Ovary (tissue), 9 donors: ENCODE results near the gene KCNAB1. TPM values are rescaled to one million over a fixed set of nuclear protein-coding genes. Genes with fewer than 3 reads are reported as not detected.

Source experiments
- DNase-seq, 5 donors: peaks; one replicate each; pipeline ENCODE4 v3.0.0-alpha.2; 2019 to 2020
- H3K27ac ChIP-seq, 2 donors: fragments of 200-600 bp; one replicate each; pipeline versions ENCODE4 v1.5.1 to v1.8.0; 2019 to 2022
- H3K27me3 ChIP-seq: fragments of 200-600 bp; one replicate; pipeline ENCODE4 v1.8.0; 2022
- H3K36me3 ChIP-seq: fragments of 200-600 bp; sonication (generic); one replicate; pipeline ENCODE4 v1.5.1; 2019
- H3K4me1 ChIP-seq: one replicate; pipeline ENCODE4 v1.8.1; 2013; ENCODE audit warnings: mild to moderate bottlenecking, moderate library complexity; ENCODE audit not compliant: insufficient read depth
- H3K4me3 ChIP-seq: fragments of 200-600 bp; sonication (generic); one replicate; pipeline ENCODE4 v1.5.1; 2017
- H3K9me3 ChIP-seq, 2 donors: fragments of 200-600 bp in 1 of 2; sonication (generic) in 1 of 2; one replicate each; pipeline versions ENCODE4 v1.5.1 to v1.8.1; 2013 to 2019; ENCODE audit warnings: mild to moderate bottlenecking in 1 of 2, moderate library complexity in 1 of 2
- EP300 ChIP-seq: sonication (generic); formaldehyde crosslinking; IDR thresholded peaks from one replicate; pipeline ENCODE4 v1.6.1; 2017; ENCODE audit warnings: antibody characterized with exemption
- POLR2A ChIP-seq: fragments of 450-650 bp; IDR thresholded peaks from one replicate; pipeline ENCODE4 v1.6.1; 2017; ENCODE audit warnings: antibody characterized with exemption, mild to moderate bottlenecking, moderate library complexity
- WGBS, 3 donors: extraction: QIAGEN DNeasy Blood & Tissue Kit in 1 of 3; methylation state at CpG; one replicate each; pipeline versions ENCODE4 v1.1.5 to v1.1.7; 2013 to 2017; 5-methylcytosine and 5-hydroxymethylcytosine counted together
- intact Hi-C, 4 donors: fragments of 100-400 bp; cut with DNase I; formaldehyde crosslinking; loops; one replicate each; pipeline versions ENCODE4 v1.11.0 to v1.15.1; 2022 to 2023
- polyA plus RNA-seq, 2 donors: library from polyadenylated mRNA; stranded (reverse); fragments of 200-250 nt in 1 of 2; fragments of 350-450 nt in 1 of 2; fragmentation: Illumina TruSeq in 1 of 2; extraction: RNeasy Lipid Tissue Mini Kit (QIAGEN cat#74804) in 1 of 2; gene quantifications; one replicate each; pipeline ENCODE4 v1.2.3, GENCODE V29; 2013 to 2014
- total RNA-seq, 7 donors: library from RNA; depleted of rRNA in 2 of 7; stranded (reverse); fragments of >200 nt in 2 of 7; fragmentation: NEBNext Ultra II Directional in 3 of 7; extraction: Animal tissue kit (Norgen Biotek cat#: 25700) in 3 of 7; gene quantifications; one replicate each; pipeline versions ENCODE4 v1.1.0 to v1.2.4, GENCODE V29; 2016 to 2023
- TF ChIP-seq, protein P1 (sequence below), 3 donors: fragments of 450-650 bp in 2 of 3; fragments of 200-600 bp in 1 of 3; IDR thresholded peaks; one replicate each; pipeline versions ENCODE4 v1.5.1 to v1.8.0; 2016 to 2022; ENCODE audit warnings: antibody characterized with exemption in 3 of 3, mild to moderate bottlenecking in 1 of 3
- donor health status: DM: no; HTN: no; CAD: no; lungs with moderate emphysema.
- donor health status: DM: no; HTN: no; CAD: no.
- donor health status: Bipolar disorder and iron deficiency.
- donor health status: DM: yes; HTN: yes; CAD: no.
- donor health status: DM: no; HTN: no; CAD: no.
- donor health status: DM: yes; HTN: yes; CAD: no.

Gene KCNAB1
- total and polyA plus RNA-seq, 9 donors: 0.60 to 8.0 (median 2.4) TPM

- 96 to 100% (median 96%) methylated on average over 1 of the region's 1 CpG for WGBS, 3 donors
- no peaks in the 10 kb centered on the region for H3K9me3 ChIP-seq
- DNase-seq: no peak
- no peaks in the 10 kb centered on the region for H3K27me3 ChIP-seq
- H3K4me1 ChIP-seq: no peaks in the 10 kb centered on the region
- H3K27ac ChIP-seq: no peak overlapping the region
- no peak overlapping the region for H3K4me3 ChIP-seq
- TF ChIP-seq EP300 (no peak), POLR2A (no peak)
- TF ChIP-seq, protein P1, sequence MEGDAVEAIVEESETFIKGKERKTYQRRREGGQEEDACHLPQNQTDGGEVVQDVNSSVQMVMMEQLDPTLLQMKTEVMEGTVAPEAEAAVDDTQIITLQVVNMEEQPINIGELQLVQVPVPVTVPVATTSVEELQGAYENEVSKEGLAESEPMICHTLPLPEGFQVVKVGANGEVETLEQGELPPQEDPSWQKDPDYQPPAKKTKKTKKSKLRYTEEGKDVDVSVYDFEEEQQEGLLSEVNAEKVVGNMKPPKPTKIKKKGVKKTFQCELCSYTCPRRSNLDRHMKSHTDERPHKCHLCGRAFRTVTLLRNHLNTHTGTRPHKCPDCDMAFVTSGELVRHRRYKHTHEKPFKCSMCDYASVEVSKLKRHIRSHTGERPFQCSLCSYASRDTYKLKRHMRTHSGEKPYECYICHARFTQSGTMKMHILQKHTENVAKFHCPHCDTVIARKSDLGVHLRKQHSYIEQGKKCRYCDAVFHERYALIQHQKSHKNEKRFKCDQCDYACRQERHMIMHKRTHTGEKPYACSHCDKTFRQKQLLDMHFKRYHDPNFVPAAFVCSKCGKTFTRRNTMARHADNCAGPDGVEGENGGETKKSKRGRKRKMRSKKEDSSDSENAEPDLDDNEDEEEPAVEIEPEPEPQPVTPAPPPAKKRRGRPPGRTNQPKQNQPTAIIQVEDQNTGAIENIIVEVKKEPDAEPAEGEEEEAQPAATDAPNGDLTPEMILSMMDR (IDR thresholded peaks at IDR 0.05): no peak
- H3K36me3 ChIP-seq: no peaks in the 10 kb centered on the region
- intact Hi-C loops: no loop called here
Measured at GRCh38 chr3:156525808-156526207, 405.4 kb downstream of the KCNAB1 start.

GRCh38 chr3:156527060-156527459 lies 406.7 kb downstream of the KCNAB1 start:
- H3K27me3 ChIP-seq: no peaks in the 10 kb centered on the region
- WGBS, 3 donors: 95 to 100% (median 98%) methylated on average over 1 of the region's 1 CpG
- H3K4me3 ChIP-seq: no peak overlapping the region
- no peak for DNase-seq
- intact Hi-C loops: no loop called here
- TF ChIP-seq, protein P1 (IDR thresholded peaks at IDR 0.05): no peak
- no peak for TF ChIP-seq POLR2A
- TF ChIP-seq EP300: no peak
- H3K9me3 ChIP-seq: no peaks in the 10 kb centered on the region
- H3K36me3 ChIP-seq: no peaks in the 10 kb centered on the region
- H3K27ac ChIP-seq: no peak overlapping the region
- no peaks in the 10 kb centered on the region for H3K4me1 ChIP-seq

- peaks cover 2% of the 10 kb centered on the region for H3K4me1 ChIP-seq
- no peaks in the 10 kb centered on the region for H3K27me3 ChIP-seq
- H3K36me3 ChIP-seq: no peaks in the 10 kb centered on the region
- 80 to 87% (median 81%) methylated on average over 5 of the region's 5 CpGs for WGBS, 3 donors
- TF ChIP-seq POLR2A (no peak), EP300 (no peak)
- TF ChIP-seq, protein P1 (IDR thresholded peaks at IDR 0.05): no peak
- H3K4me3 ChIP-seq: no peak overlapping the region
- intact Hi-C loops: loop anchor here in 2 of 4 donors (10.0 kb wide), 2 partner anchors 554 to 604 kb away; no protein-coding TSS in a partner anchor
- H3K9me3 ChIP-seq: no peaks in the 10 kb centered on the region
- no peak overlapping the region for H3K27ac ChIP-seq
- no peak for DNase-seq
Measured at GRCh38 chr3:156530980-156531379, 410.6 kb downstream of the KCNAB1 start.

DNA sequence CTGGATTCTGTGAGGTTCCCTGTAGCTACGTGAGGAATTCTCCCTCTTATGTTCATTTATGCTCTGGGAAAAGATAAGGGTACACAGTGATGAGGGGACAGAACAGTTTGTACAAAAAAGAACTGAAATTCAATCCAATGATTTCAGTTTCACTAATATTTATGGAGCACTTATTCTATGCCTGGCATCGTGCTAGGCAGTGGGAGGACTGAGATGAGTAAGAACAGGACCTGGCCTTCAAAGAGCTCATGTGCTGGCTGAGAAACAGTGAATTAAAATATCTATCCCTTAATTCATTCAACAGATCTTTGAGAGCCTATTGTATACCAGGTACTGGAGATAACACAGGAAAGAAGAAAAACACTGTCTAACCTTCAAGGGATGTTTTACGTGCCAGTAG lies 412.4 kb downstream of the KCNAB1 start:
- Histone ChIP-seq H3K4me3 (no peak overlapping the region), H3K27me3 (no peaks in the 10 kb centered on the region), H3K4me1 (peaks cover 2% of the 10 kb centered on the region), H3K27ac (no peak overlapping the region), H3K36me3 (no peaks in the 10 kb centered on the region), H3K9me3 (no peaks in the 10 kb centered on the region)
- intact Hi-C loops: loop anchor here in 2 of 4 donors (10.0 kb wide), 2 partner anchors 552 to 602 kb away; no protein-coding TSS in a partner anchor
- DNase-seq: no peak
- WGBS, 3 donors: 23 to 40% (median 39%) methylated on average over 3 of the region's 3 CpGs
- TF ChIP-seq, protein P1 (IDR thresholded peaks at IDR 0.05): no peak
- no peak for TF ChIP-seq EP300
- TF ChIP-seq POLR2A: no peak
